ENCODE data around the gene BPIFB3.

DNA sequence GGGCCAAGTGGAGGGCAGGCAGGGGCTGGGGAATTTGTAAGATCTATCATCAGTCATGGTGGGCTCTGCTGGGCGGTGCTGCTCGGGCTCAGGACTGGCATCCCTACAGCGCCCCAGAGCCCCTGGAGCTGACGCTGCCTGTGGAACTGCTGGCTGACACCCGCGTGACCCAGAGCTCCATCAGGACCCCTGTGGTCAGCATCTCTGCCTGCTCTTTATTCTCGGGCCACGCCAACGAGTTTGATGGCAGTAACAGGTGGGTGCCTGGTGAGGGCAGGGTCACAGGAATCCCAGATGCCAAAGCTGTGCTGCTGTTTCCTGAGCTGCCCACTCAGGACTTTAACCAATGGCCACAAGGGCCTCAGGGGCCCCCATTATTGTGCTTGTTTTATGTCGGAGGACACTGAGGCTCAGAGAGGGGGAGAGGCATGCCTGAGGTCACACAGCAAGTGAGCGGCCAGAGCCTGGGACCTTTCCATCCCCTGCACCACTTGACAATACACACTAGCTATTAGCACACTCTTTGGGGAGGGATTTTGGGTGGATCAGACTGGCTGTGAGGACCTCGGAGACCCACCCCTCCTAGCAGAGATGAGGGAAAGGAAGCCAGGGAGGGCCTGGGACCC is 39.9 kb upstream of the BPIFB3 start:
- TF ChIP-seq EZH2 (IDR thresholded peaks at IDR 0.05) (no peak), CTCF (IDR thresholded peaks at IDR 0.05) (no peak)

Data from neural progenitor cell (in vitro differentiated cells).